Fibroblast of pulmonary artery (primary cell): Measurements from ENCODE around the gene PIGP.
A peak's percentile ranks its signal among the peaks of the same experiment; 100 is the strongest.

Experiments used
- DNase-seq: peaks from one replicate; pipeline ENCODE4 v3.0.0-alpha.2; 2010; ENCODE audit warnings: low read depth
- H3K4me3 ChIP-seq: replicated peaks from 2 replicates; pipeline ENCODE4 v1.5.1; 2011; ENCODE audit warnings: low read depth, mild to moderate bottlenecking, control low read depth, low read length, moderate library complexity
- TF ChIP-seq, protein P1 (sequence below): IDR thresholded peaks from 2 replicates; pipeline ENCODE4 v1.5.1; 2011; ENCODE audit warnings: mild to moderate bottlenecking, control low read depth, low read length, inconsistent platforms; ENCODE audit errors: missing control alignments

PIGP gene

GRCh38 chr21:37032877-37033471 is 39.9 kb downstream of the PIGP start:
- DNase-seq = peak; percentile 53
- H3K4me3 ChIP-seq = no peak overlapping the region
- TF ChIP-seq, protein P1, sequence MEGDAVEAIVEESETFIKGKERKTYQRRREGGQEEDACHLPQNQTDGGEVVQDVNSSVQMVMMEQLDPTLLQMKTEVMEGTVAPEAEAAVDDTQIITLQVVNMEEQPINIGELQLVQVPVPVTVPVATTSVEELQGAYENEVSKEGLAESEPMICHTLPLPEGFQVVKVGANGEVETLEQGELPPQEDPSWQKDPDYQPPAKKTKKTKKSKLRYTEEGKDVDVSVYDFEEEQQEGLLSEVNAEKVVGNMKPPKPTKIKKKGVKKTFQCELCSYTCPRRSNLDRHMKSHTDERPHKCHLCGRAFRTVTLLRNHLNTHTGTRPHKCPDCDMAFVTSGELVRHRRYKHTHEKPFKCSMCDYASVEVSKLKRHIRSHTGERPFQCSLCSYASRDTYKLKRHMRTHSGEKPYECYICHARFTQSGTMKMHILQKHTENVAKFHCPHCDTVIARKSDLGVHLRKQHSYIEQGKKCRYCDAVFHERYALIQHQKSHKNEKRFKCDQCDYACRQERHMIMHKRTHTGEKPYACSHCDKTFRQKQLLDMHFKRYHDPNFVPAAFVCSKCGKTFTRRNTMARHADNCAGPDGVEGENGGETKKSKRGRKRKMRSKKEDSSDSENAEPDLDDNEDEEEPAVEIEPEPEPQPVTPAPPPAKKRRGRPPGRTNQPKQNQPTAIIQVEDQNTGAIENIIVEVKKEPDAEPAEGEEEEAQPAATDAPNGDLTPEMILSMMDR = no peak

DNA sequence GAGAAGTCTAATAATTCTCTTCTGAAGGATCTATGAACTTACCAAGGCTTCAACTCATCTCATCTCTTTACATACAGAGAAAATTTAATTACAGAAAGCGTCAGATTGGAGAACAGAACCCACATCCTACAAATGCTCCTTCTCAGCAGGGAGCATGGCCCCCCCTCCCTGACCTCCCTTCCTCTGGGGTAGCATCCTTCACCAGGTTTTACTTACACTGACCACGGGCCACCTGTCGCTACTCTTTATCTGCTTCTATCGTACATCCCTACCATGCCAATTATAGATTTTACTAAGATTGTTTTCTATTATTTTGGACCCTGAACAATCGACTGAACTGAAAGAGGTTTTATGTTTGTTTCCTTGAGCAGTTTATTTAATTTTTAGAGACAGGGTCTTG is 40.6 kb downstream of the PIGP start:
- DNase-seq = no peak
- TF ChIP-seq, protein P1 = no peak
- H3K4me3 ChIP-seq = no peak overlapping the region

DNA sequence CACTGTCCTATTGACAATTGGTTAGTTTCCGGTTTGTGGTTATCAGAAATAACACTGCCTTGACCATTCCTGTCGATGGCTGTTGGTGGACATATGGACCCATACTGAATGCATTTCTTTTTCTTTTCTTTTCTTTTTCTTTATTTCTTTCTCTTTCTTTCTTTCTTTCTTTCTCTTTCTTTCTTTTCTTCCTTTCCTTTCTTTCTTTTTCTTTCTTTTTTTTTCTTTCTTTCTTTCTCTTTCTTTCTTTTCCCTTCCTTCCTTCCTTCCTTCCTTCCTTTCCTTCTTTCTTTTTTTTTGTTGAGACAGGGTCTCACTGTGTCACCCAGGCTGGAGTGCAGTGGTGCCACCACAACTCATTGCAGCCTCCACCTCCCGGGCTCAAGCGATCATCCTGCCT is 42.0 kb downstream of the PIGP start:
- no peak overlapping the region for H3K4me3 ChIP-seq
- TF ChIP-seq, protein P1 = no peak
- no peak for DNase-seq

DNA sequence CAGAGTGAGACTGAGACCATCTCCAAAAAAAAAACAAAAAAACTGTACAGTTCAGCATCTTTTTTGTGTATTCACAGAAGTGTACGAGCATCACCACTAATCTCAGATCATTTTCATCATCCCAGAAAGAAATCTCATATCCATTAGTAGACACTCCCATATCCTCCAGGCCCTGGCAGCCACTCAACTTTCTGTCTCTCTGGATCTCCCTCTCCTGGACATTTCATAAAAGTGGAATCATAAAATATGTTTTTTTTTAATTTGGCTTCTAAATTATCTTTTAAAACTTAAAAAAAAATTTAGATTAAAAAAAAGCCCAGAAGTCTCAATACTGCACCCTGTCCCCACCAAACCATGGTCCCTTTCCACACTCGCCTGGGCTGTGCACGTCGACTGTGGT is 44.3 kb downstream of the PIGP start:
- DNase-seq = peak; percentile 23
- TF ChIP-seq, protein P1 = no peak
- H3K4me3 ChIP-seq = no peak overlapping the region

DNA sequence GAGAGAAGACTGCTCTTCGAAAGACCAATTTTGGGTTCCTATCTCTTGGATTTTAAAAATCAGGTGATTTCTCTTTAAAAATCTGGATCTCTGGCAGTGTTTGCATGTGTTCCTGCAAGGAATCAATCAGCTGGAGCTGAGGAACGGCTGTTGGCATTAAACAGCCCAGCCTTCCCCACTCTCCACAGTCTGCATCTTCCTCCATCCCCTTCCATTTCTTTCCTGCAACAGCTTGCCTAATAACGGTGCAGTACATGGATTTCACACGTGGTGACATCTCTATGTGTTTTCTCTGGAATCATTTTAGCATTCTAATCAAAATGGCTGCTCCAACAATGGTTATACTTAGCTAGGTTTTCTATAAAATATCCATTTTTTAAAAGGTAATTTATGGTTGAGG is 46.4 kb downstream of the PIGP start:
- TF ChIP-seq, protein P1 = no peak
- DNase-seq = no peak
- H3K4me3 ChIP-seq = no peak overlapping the region

GRCh38 chr21:37017951-37018679 is 54.8 kb downstream of the PIGP start:
- no peak for DNase-seq
- no peak overlapping the region for H3K4me3 ChIP-seq
- TF ChIP-seq, protein P1 = no peak
